CD4-positive, alpha-beta T cell (primary cell): ENCODE measurements around the gene ANKRD39. TPM values are rescaled to one million over a fixed set of nuclear protein-coding genes. Genes with fewer than 3 reads are reported as not detected.

Experiments used
- ATAC-seq: fragments of 200-7000 bp; cut with Tn5 transposase; one replicate; pipeline ENCODE4 v1.10.0; 2022; ENCODE audit warnings: mild to moderate bottlenecking; ENCODE audit not compliant: poor library complexity
- CTCF ChIA-PET: fragments of 350-600 bp; sonication (Branson Sonifier 250); formaldehyde crosslinking; loops from one replicate; lab custom pipeline; 2021; ENCODE audit warnings: antibody characterized with exemption, inconsistent platforms; lab: Charles Lee
- POLR2A ChIA-PET: fragments of 350-600 bp; sonication (Branson Sonifier 250); formaldehyde crosslinking; loops from one replicate; lab custom pipeline; 2021; ENCODE audit warnings: antibody characterized with exemption, inconsistent platforms; lab: Charles Lee
- DNase-seq, 14 experiments: peaks; one replicate each; pipeline ENCODE4 v3.0.0-alpha.2; 2013 to 2020; ENCODE audit warnings: mixed read lengths in 2 of 14
- H3K27ac ChIP-seq, 2 donors: one replicate each; pipeline versions ENCODE4 v1.5.1 to v1.7.0; 2013; ENCODE audit warnings: low read length in 2 of 2, low read depth in 1 of 2, mild to moderate bottlenecking in 1 of 2
- H3K27me3 ChIP-seq, 2 experiments: 1 replicate in 1 of 2; 2 replicates in 1 of 2; pipeline versions ENCODE4 v1.6.1 to v1.7.0; 2013; ENCODE audit warnings: low read length in 2 of 2, control low read depth in 1 of 2, mild to moderate bottlenecking in 1 of 2, moderate library complexity in 1 of 2; ENCODE audit not compliant: insufficient read depth in 2 of 2, control insufficient read depth in 1 of 2
- H3K36me3 ChIP-seq: one replicate; pipeline ENCODE4 v1.6.1; 2013; ENCODE audit warnings: low read length, control low read depth; ENCODE audit not compliant: insufficient read depth
- H3K4me1 ChIP-seq: one replicate; pipeline ENCODE4 v1.6.1; 2013; ENCODE audit warnings: low read length, control low read depth; ENCODE audit not compliant: insufficient read depth
- H3K4me3 ChIP-seq: one replicate; pipeline ENCODE4 v1.5.1; 2013; ENCODE audit warnings: mild to moderate bottlenecking, low read length, moderate library complexity
- H3K9me3 ChIP-seq, 2 experiments: 1 replicate in 1 of 2; 2 replicates in 1 of 2; pipeline versions ENCODE4 v1.6.1 to v1.7.0; 2013; ENCODE audit warnings: low read length in 2 of 2, mild to moderate bottlenecking in 2 of 2, control low read depth in 1 of 2, moderate library complexity in 1 of 2; ENCODE audit not compliant: control insufficient read depth in 1 of 2, insufficient read depth in 1 of 2
- H3K27ac Mint-ChIP-seq: one replicate; pipeline ENCODE4 v1.8.0; 2020; ENCODE audit warnings: mixed read lengths
- H3K27me3 Mint-ChIP-seq: one replicate; pipeline ENCODE4 v1.8.0; 2021; ENCODE audit warnings: mixed read lengths
- H3K36me3 Mint-ChIP-seq: one replicate; pipeline ENCODE4 v1.8.0; 2021; ENCODE audit warnings: low read depth, mixed read lengths
- H3K4me1 Mint-ChIP-seq: one replicate; pipeline ENCODE4 v1.8.0; 2021; ENCODE audit warnings: low read depth, mixed read lengths
- H3K4me3 Mint-ChIP-seq: one replicate; pipeline ENCODE4 v1.8.0; 2020; ENCODE audit warnings: mild to moderate bottlenecking, mixed read lengths
- H3K9me3 Mint-ChIP-seq: one replicate; pipeline ENCODE4 v1.8.0; 2020; ENCODE audit warnings: mixed read lengths
- intact Hi-C, 2 experiments: fragments of 100-400 bp; cut with DNase I in 1 of 2; cut with micrococcal nuclease in 1 of 2; formaldehyde crosslinking; loops; one replicate each; pipeline versions ENCODE4 v1.15.1 to v1.9.0; 2023 to 2025; cut with DNase I, micrococcal nuclease
- total RNA-seq, 174 experiments: library from RNA in 2 of 174; stranded (reverse) in 2 of 174; gene quantifications; one replicate each; pipeline ENCODE4 v1.2.3 and lab custom pipeline; 2021 to 2026
- TF ChIP-seq, protein P1 (sequence below): fragments of 200-600 bp; IDR thresholded peaks from one replicate; pipeline ENCODE4 v1.8.0; 2022; ENCODE audit warnings: antibody characterized with exemption, mild to moderate bottlenecking

The ANKRD39 gene
- total RNA-seq, 2 experiments from 2014 or later, result 17.2 to 18.3 TPM

DNA sequence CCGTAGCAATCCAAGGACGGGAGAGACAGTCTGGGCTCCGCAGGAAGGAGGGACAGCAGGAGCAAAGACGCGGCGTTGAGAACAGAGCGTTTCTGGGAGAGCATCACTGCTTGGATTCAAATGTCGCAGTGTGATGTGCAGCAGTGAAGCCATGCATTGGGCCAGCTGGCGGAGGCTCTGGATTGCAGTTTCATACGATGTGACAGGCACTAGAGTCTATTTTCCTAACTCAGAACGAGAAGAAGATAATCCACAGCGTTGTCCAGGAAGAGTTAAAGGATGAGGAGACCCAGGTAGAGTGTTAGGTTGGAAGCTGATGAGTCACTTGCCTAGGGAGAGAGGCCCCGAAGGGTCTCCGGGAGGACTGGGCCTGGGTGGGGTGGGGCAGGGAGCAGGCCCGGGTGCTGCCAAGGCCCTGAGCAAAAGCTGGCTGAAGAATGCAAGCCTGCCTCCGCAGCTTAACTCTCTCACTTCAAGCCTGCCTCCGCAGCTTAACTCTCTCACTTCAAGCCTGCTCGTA, 29.7 kb upstream of the ANKRD39 start:
- Mint-ChIP-seq H3K4me3 (no peak overlapping the region), H3K27me3 (no peaks in the 10 kb centered on the region), H3K9me3 (no peaks in the 10 kb centered on the region), H3K27ac (peak overlapping the region; percentile 68), H3K36me3 (no peaks in the 10 kb centered on the region), H3K4me1 (peaks cover 49% of the 10 kb centered on the region)
- no peak overlapping the region for H3K27ac ChIP-seq
- DNase-seq (no peak), ATAC-seq (no peak)
- H3K4me3 ChIP-seq, result no peak overlapping the region
- ChIA-PET POLR2A (interaction anchor here (1.1 to 1.2 kb wide), 2 partner anchors 17 to 19 kb away, joined by 3 to 5 read pairs; no protein-coding TSS in a partner anchor), CTCF (no interaction called here)
- TF ChIP-seq, protein P1, sequence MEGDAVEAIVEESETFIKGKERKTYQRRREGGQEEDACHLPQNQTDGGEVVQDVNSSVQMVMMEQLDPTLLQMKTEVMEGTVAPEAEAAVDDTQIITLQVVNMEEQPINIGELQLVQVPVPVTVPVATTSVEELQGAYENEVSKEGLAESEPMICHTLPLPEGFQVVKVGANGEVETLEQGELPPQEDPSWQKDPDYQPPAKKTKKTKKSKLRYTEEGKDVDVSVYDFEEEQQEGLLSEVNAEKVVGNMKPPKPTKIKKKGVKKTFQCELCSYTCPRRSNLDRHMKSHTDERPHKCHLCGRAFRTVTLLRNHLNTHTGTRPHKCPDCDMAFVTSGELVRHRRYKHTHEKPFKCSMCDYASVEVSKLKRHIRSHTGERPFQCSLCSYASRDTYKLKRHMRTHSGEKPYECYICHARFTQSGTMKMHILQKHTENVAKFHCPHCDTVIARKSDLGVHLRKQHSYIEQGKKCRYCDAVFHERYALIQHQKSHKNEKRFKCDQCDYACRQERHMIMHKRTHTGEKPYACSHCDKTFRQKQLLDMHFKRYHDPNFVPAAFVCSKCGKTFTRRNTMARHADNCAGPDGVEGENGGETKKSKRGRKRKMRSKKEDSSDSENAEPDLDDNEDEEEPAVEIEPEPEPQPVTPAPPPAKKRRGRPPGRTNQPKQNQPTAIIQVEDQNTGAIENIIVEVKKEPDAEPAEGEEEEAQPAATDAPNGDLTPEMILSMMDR, result no peak
- H3K9me3 ChIP-seq, result no peaks in the 10 kb centered on the region
- H3K27me3 ChIP-seq, result no peaks in the 10 kb centered on the region
- H3K36me3 ChIP-seq, result no peaks in the 10 kb centered on the region
- peaks cover 39% of the 10 kb centered on the region for H3K4me1 ChIP-seq
- intact Hi-C loops, result no loop called here

- Mint-ChIP-seq H3K27me3 (no peaks in the 10 kb centered on the region), H3K9me3 (no peaks in the 10 kb centered on the region), H3K27ac (no peak overlapping the region), H3K36me3 (no peaks in the 10 kb centered on the region), H3K4me1 (peaks cover 31% of the 10 kb centered on the region), H3K4me3 (no peak overlapping the region)
- DNase-seq (peak in 2 of 14 experiments; percentile 61 to 71), ATAC-seq (no peak)
- ChIA-PET POLR2A (interaction anchor here (0.8 kb wide), 1 partner anchor 28 kb away, joined by 3 read pairs; the partner anchor contains the start of gene ANKRD39), CTCF (interaction anchor here (0.5 kb wide), 1 partner anchor 9 kb away, joined by 3 read pairs; no protein-coding TSS in a partner anchor)
- H3K27me3 ChIP-seq, result no peaks in the 10 kb centered on the region
- H3K27ac ChIP-seq, result no peak overlapping the region
- H3K36me3 ChIP-seq, result no peaks in the 10 kb centered on the region
- intact Hi-C loops, result no loop called here
- no peak overlapping the region for H3K4me3 ChIP-seq
- H3K4me1 ChIP-seq, result peaks cover 20% of the 10 kb centered on the region
- no peaks in the 10 kb centered on the region for H3K9me3 ChIP-seq
- TF ChIP-seq, protein P1, result no peak
These were observed 27.9 kb upstream of the ANKRD39 start for GRCh38 chr2:96885432-96886347.

DNA sequence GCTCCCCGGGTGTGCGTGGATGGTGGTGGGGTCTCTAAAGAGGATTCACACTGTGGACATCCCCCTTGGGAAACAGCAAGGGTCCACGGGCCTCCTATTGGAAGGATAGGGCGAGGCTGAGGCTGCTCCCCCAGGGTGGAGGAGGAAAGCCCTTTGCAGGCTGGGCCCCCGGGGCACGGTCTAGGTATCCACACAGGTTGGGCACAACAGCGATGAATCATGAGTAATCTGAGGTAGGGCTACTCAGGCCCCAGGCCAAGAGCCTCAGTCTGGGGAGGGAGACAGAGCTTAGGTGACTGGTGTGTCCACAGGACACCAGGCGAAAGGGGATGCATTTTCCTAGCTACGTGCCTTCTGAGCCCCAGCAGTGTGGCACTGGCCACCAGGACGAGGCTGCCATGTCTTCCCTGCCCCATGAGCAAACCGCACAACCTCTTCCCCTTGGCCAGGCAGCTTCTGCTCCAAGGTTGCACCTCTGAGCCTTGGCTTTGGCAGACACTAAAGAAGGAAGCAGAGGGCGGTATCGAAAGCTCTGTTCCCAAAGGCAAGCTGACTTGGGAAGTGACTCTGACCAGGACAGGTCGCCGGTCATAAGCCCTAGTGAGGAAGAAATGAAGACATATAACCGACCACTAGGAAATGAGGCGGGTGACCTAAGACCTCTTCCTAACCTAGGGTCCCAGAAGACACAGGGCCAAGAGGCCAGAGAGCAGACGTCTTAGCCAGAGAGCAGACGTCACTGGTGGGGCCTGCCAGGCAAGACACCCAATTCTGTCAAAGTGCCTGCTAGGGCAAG, 26.7 kb upstream of the ANKRD39 start:
- H3K9me3 Mint-ChIP-seq, result no peaks in the 10 kb centered on the region
- no peaks in the 10 kb centered on the region for H3K9me3 ChIP-seq
- H3K4me1 Mint-ChIP-seq, result peaks cover 25% of the 10 kb centered on the region
- ChIA-PET CTCF (interaction anchor here (1.1 kb wide), 1 partner anchor 26 kb away, joined by 4 read pairs; the partner anchor contains the start of gene ANKRD39), POLR2A (interaction anchor here (0.8 kb wide), 1 partner anchor 27 kb away, joined by 3 read pairs; the partner anchor contains the start of gene ANKRD39)
- no peaks in the 10 kb centered on the region for H3K27me3 ChIP-seq
- no peaks in the 10 kb centered on the region for H3K36me3 ChIP-seq
- no peaks in the 10 kb centered on the region for H3K36me3 Mint-ChIP-seq
- no peak overlapping the region for H3K4me3 Mint-ChIP-seq
- peaks cover 15% of the 10 kb centered on the region for H3K4me1 ChIP-seq
- no peaks in the 10 kb centered on the region for H3K27me3 Mint-ChIP-seq
- no peak overlapping the region for H3K27ac ChIP-seq
- H3K27ac Mint-ChIP-seq, result no peak overlapping the region
- ATAC-seq (no peak), DNase-seq (no peak)
- intact Hi-C loops, result no loop called here
- TF ChIP-seq, protein P1, result no peak
- no peak overlapping the region for H3K4me3 ChIP-seq
